A673 (cell line): ENCODE data around the gene ISL2.

Experiments
- EZH2 ChIP-seq: fragments of 200-600 bp; sonication (generic); IDR thresholded peaks from 2 replicates; pipeline ENCODE4 v1.6.1; 2017; ENCODE audit warnings: borderline replicate concordance, low read depth, mild to moderate bottlenecking, mixed read lengths, antibody characterized with exemption, low read length; ENCODE audit not compliant: poor library complexity, severe bottlenecking
- TF ChIP-seq, protein P1 (sequence below): fragments of 300-800, 200-600 bp; sonication (generic); conservative IDR thresholded peaks from 2 replicates; pipeline ENCODE4 v1.5.1; 2017; ENCODE audit warnings: low read depth, mild to moderate bottlenecking, antibody characterized with exemption, low read length, moderate library complexity, mixed read lengths

GRCh38 chr15:76339305-76340197 is 3.0 kb downstream of the ISL2 start:
- TF ChIP-seq EZH2, result no peak
- TF ChIP-seq, protein P1, sequence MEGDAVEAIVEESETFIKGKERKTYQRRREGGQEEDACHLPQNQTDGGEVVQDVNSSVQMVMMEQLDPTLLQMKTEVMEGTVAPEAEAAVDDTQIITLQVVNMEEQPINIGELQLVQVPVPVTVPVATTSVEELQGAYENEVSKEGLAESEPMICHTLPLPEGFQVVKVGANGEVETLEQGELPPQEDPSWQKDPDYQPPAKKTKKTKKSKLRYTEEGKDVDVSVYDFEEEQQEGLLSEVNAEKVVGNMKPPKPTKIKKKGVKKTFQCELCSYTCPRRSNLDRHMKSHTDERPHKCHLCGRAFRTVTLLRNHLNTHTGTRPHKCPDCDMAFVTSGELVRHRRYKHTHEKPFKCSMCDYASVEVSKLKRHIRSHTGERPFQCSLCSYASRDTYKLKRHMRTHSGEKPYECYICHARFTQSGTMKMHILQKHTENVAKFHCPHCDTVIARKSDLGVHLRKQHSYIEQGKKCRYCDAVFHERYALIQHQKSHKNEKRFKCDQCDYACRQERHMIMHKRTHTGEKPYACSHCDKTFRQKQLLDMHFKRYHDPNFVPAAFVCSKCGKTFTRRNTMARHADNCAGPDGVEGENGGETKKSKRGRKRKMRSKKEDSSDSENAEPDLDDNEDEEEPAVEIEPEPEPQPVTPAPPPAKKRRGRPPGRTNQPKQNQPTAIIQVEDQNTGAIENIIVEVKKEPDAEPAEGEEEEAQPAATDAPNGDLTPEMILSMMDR, result no peak
